ENCODE data around the gene CYSTM1. TPM values are rescaled to one million over a fixed set of nuclear protein-coding genes. Genes with fewer than 3 reads are reported as not detected.

CYSTM1 gene
- total and polyA plus RNA-seq, 2 donors (not counting 1 experiment from before 2014, with no cell fraction given), result 6.2 to 17.0 TPM

DNA sequence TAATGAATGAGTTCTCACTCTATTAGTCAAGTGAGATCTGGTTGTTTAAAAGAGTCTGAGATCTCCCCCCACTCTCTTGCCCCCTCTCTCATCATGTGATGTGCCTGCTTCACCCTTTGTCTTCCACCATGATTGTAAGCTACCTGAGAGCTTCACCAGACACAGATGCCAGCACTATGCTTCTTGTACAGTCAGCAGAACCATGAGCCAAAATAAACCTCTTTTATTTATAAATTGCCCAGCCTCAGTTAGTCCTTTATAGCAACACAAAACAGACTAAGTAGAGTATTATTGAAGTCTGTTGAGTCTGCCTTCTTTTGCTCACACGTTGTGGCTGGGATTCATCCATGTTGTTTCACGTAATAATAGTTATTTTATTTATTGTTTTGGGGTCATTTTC is 14.3 kb downstream of the CYSTM1 start:
- ChIA-PET CTCF (interaction anchor here (0.6 kb wide), 1 partner anchor 143 kb away, joined by 5 read pairs; no protein-coding TSS in a partner anchor), POLR2A (no interaction called here)
- Mint-ChIP-seq H3K9me3 (ENCODE audit: insufficient read depth) (no peaks in the 10 kb centered on the region), H3K4me1 (no peaks in the 10 kb centered on the region), H3K27me3 (no peaks in the 10 kb centered on the region), H3K27ac (no peak overlapping the region), H3K4me3 (no peak overlapping the region)
- Histone ChIP-seq H3K4me2 (replicated peaks; ENCODE audit: low read depth, low read length, poor library complexity, severe bottlenecking) (no peak overlapping the region), H3K27ac (ENCODE audit: low read length in 2 of 2) (no peak overlapping the region), H4K20me1 (ENCODE audit: control insufficient read depth, insufficient read depth, low read length, poor library complexity, severe bottlenecking) (no peaks in the 10 kb centered on the region), H3K4me1 (ENCODE audit: control insufficient read depth in 2 of 2, insufficient read depth in 2 of 2, low read length in 2 of 2) (no peaks in the 10 kb centered on the region), H3K36me3 (replicated peaks in 1 of 2; ENCODE audit: control extremely low read depth in 1 of 2, control insufficient read depth in 1 of 2, extremely low read depth in 1 of 2, insufficient read depth in 2 of 2, low read length in 1 of 2) (no peaks in the 10 kb centered on the region), H3K27me3 (replicated peaks in 1 of 4; ENCODE audit: control extremely low read depth in 1 of 4, control insufficient read depth in 3 of 4, insufficient read depth in 4 of 4, low read length in 3 of 4) (no peaks in the 10 kb centered on the region), H2AFZ (ENCODE audit: insufficient read depth, low read depth, low read length, poor library complexity, severe bottlenecking) (no peak overlapping the region), H3K9me3 (ENCODE audit: control extremely low read depth in 1 of 3, control insufficient read depth in 2 of 3, insufficient read depth in 1 of 3, low read length in 2 of 3) (no peaks in the 10 kb centered on the region), H3K9ac (ENCODE audit: low read length) (no peak overlapping the region), H3K79me2 (ENCODE audit: control insufficient read depth, insufficient read depth, low read length) (no peaks in the 10 kb centered on the region), H3K4me3 (ENCODE audit: control extremely low read depth in 1 of 5, extremely low read depth in 1 of 5, insufficient read depth in 1 of 5, low read depth in 2 of 5, low read length in 4 of 5) (no peak overlapping the region)
- DNase-seq (no peak), ATAC-seq (ENCODE audit: low read depth) (no peak)
- no CpG with 5 or more reads among the region's 2 CpGs for WGBS (ENCODE audit: insufficient coverage)
- TF ChIP-seq, protein P1, sequence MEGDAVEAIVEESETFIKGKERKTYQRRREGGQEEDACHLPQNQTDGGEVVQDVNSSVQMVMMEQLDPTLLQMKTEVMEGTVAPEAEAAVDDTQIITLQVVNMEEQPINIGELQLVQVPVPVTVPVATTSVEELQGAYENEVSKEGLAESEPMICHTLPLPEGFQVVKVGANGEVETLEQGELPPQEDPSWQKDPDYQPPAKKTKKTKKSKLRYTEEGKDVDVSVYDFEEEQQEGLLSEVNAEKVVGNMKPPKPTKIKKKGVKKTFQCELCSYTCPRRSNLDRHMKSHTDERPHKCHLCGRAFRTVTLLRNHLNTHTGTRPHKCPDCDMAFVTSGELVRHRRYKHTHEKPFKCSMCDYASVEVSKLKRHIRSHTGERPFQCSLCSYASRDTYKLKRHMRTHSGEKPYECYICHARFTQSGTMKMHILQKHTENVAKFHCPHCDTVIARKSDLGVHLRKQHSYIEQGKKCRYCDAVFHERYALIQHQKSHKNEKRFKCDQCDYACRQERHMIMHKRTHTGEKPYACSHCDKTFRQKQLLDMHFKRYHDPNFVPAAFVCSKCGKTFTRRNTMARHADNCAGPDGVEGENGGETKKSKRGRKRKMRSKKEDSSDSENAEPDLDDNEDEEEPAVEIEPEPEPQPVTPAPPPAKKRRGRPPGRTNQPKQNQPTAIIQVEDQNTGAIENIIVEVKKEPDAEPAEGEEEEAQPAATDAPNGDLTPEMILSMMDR (IDR thresholded peaks at IDR 0.05), result no peak
- no peak for TF ChIP-seq EZH2 (IDR thresholded peaks at IDR 0.05; ENCODE audit: borderline replicate concordance, insufficient read depth, low read depth, low read length, poor library complexity, severe bottlenecking)
- intact Hi-C loops (cut with micrococcal nuclease), result no loop called here

DNA sequence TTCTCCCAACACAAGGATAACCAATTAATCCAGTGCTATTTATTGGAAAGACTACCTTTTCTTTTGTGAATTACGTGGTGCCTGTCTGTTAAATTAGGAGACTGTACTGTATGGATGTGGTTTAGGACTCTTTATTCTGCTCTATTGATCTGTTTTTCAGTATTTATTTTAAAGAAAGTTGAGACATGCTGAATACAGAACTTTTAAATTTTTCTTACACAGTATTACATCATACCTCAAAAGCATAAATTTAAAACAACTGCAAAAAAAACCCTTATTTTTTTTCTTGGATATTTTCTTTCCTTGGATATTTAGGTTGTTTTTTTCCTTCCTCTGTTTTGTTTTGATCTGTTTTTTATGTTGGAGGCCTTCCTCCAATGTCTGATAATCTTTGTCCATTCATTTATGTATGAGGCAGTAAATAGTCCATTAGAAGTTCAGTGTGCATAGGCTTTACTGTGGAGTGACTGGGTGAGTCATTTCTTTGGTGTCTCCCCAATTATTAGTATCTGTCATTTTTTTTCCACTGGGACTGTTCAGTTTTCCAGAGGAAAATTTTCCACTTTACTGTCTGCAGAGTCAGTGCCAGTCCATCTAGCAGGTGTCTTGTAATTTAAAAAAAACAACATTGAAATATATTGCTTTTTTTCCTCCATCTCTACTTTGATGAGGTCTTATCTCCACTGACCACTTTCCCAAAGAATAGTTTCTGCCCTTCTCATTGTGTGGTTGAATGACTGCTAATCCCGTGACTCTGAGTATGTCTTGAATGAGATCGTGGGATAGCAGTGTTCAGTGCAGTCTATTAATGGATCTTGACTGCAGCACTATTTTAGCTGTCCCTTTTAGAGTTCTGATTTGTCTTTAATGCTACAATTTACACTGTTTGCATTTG is 15.2 kb downstream of the CYSTM1 start:
- Histone ChIP-seq H2AFZ (ENCODE audit: insufficient read depth, low read depth, low read length, poor library complexity, severe bottlenecking) (no peak overlapping the region), H3K79me2 (ENCODE audit: control insufficient read depth, insufficient read depth, low read length) (no peaks in the 10 kb centered on the region), H3K4me1 (ENCODE audit: control insufficient read depth in 2 of 2, insufficient read depth in 2 of 2, low read length in 2 of 2) (no peaks in the 10 kb centered on the region), H3K4me2 (replicated peaks; ENCODE audit: low read depth, low read length, poor library complexity, severe bottlenecking) (no peak overlapping the region), H3K36me3 (replicated peaks in 1 of 2; ENCODE audit: control extremely low read depth in 1 of 2, control insufficient read depth in 1 of 2, extremely low read depth in 1 of 2, insufficient read depth in 2 of 2, low read length in 1 of 2) (no peaks in the 10 kb centered on the region), H3K27me3 (replicated peaks in 1 of 4; ENCODE audit: control extremely low read depth in 1 of 4, control insufficient read depth in 3 of 4, insufficient read depth in 4 of 4, low read length in 3 of 4) (no peaks in the 10 kb centered on the region), H4K20me1 (ENCODE audit: control insufficient read depth, insufficient read depth, low read length, poor library complexity, severe bottlenecking) (no peaks in the 10 kb centered on the region), H3K4me3 (ENCODE audit: control extremely low read depth in 1 of 5, extremely low read depth in 1 of 5, insufficient read depth in 1 of 5, low read depth in 2 of 5, low read length in 4 of 5) (no peak overlapping the region), H3K27ac (ENCODE audit: low read length in 2 of 2) (no peak overlapping the region), H3K9ac (ENCODE audit: low read length) (no peak overlapping the region), H3K9me3 (ENCODE audit: control extremely low read depth in 1 of 3, control insufficient read depth in 2 of 3, insufficient read depth in 1 of 3, low read length in 2 of 3) (no peaks in the 10 kb centered on the region)
- CTCF ChIA-PET, result no interaction called here
- Mint-ChIP-seq H3K27ac (no peak overlapping the region), H3K27me3 (no peaks in the 10 kb centered on the region), H3K9me3 (ENCODE audit: insufficient read depth) (no peaks in the 10 kb centered on the region), H3K4me1 (no peaks in the 10 kb centered on the region), H3K4me3 (no peak overlapping the region)
- intact Hi-C loops (cut with micrococcal nuclease), result no loop called here
- DNase-seq (no peak), ATAC-seq (ENCODE audit: low read depth) (no peak)
- TF ChIP-seq, protein P1 (IDR thresholded peaks at IDR 0.05), result no peak
- no peak for TF ChIP-seq EZH2 (IDR thresholded peaks at IDR 0.05; ENCODE audit: borderline replicate concordance, insufficient read depth, low read depth, low read length, poor library complexity, severe bottlenecking)
- WGBS (ENCODE audit: insufficient coverage), result no CpG with 5 or more reads among the region's 3 CpGs
- POLR2A ChIA-PET, result no interaction called here

Data from B cell (primary cell).